MCF 10A (cell line): ENCODE measurements around the gene WNT9A. TPM values are rescaled to one million over a fixed set of nuclear protein-coding genes. Genes with fewer than 3 reads are reported as not detected.

ENCODE experiments used
- BruUV-seq: library from RNA; stranded (reverse); fragments of 400-500 nt; replicated peaks from 2 replicates; lab custom pipeline; 2021; lab: Mats Ljungman, UMichigan
- CTCF ChIA-PET: fragments of 300-600 bp; sonication (Branson Sonifier 250); formaldehyde crosslinking; extraction: SDS; loops from one replicate; lab custom pipeline; 2021; ENCODE audit warnings: antibody characterized with exemption, inconsistent platforms; lab: Yijun Ruan, JAX
- POLR2A ChIA-PET: fragments of 300-600, 350-650 bp; sonication (Branson Sonifier 250); formaldehyde crosslinking; extraction: SDS; loops from one replicate; lab custom pipeline; 2020; ENCODE audit warnings: antibody characterized with exemption, inconsistent platforms; lab: Yijun Ruan, JAX
- DNase-seq: peaks from one replicate; pipeline ENCODE4 v3.0.0-alpha.2; 2018; ENCODE audit not compliant: unreplicated experiment
- H3K27ac Mint-ChIP-seq: one replicate; pipeline ENCODE4 v1.8.0; 2022; ENCODE audit warnings: mild to moderate bottlenecking, low read depth, mixed read lengths; ENCODE audit not compliant: unreplicated experiment
- H3K27me3 Mint-ChIP-seq: one replicate; pipeline ENCODE4 v1.8.0; 2022; ENCODE audit warnings: mixed read lengths; ENCODE audit not compliant: insufficient read depth, unreplicated experiment
- H3K36me3 Mint-ChIP-seq: one replicate; pipeline ENCODE4 v1.8.0; 2022; ENCODE audit warnings: mild to moderate bottlenecking, moderate library complexity, mixed read lengths; ENCODE audit not compliant: insufficient read depth, unreplicated experiment
- H3K4me1 Mint-ChIP-seq: one replicate; pipeline ENCODE4 v1.8.0; 2022; ENCODE audit warnings: mixed read lengths; ENCODE audit not compliant: insufficient read depth, unreplicated experiment
- H3K4me3 Mint-ChIP-seq: one replicate; pipeline ENCODE4 v1.8.0; 2022; ENCODE audit warnings: mild to moderate bottlenecking, moderate library complexity, mixed read lengths; ENCODE audit not compliant: unreplicated experiment
- H3K9me3 Mint-ChIP-seq: one replicate; pipeline ENCODE4 v1.8.0; 2022; ENCODE audit warnings: mixed read lengths; ENCODE audit not compliant: unreplicated experiment
- intact Hi-C: fragments of 100-400 bp; cut with micrococcal nuclease; formaldehyde crosslinking; loops from 2 replicates; pipeline ENCODE4 v1.14.1; 2022
- total RNA-seq: library from RNA; stranded (reverse); gene quantifications from 2 replicates; pipeline ENCODE4 v1.2.3, GENCODE V29; 2022
- TF ChIP-seq, protein P1 (sequence below): fragments of 200-600 bp; IDR thresholded peaks from one replicate; pipeline ENCODE4 v1.8.0; 2022; ENCODE audit warnings: antibody characterized with exemption, mild to moderate bottlenecking; ENCODE audit not compliant: unreplicated experiment

Gene WNT9A
- total RNA-seq, 1 experiment from 2014 or later = 2.6 TPM

DNA sequence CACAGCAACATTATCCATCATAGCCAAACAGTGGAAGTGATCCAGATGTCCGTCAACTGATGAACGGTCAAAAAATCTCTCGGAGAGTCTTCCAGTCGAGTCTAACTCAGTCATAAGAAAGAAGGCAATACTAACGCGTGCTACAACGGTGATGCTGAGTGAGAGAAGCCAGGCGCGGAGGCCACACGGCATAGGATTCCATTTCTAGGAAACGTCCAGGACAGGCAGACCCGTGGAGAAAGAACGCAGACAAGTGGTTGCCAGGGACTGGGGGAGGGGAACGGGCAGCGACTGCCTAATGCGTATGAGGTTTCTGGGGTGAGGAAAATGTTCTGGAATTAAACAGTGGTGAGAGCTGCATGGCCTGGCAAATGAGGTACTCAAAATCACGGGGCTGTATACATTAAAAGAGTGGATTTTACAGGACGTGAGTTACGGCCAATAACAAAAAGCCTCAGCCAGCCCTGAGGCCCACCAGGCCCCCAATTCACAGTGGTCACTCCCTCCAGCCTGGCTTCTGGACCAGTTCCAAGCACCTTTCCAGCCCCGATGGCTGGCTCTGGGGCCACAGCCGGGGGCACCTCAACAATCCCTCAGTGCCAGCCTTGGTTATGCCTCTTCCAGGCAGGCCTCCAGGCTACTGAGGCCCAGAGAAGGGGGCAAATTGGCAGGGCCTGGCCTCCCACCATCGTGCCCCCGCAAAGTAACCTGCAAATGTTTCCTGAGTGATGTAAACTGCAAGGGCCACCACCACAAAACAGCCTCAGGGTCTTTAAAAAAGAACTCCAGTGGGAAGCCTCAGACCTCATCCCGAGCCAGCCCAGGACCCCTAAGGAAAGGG lies 3.4 kb downstream of the WNT9A start:
- no peaks in the 10 kb centered on the region for H3K9me3 Mint-ChIP-seq
- CTCF ChIA-PET = interaction anchor here (0.7 to 4.7 kb wide), 2 partner anchors 66 to 180 kb away, joined by 3 to 79 read pairs; no protein-coding TSS in a partner anchor
- TF ChIP-seq, protein P1, sequence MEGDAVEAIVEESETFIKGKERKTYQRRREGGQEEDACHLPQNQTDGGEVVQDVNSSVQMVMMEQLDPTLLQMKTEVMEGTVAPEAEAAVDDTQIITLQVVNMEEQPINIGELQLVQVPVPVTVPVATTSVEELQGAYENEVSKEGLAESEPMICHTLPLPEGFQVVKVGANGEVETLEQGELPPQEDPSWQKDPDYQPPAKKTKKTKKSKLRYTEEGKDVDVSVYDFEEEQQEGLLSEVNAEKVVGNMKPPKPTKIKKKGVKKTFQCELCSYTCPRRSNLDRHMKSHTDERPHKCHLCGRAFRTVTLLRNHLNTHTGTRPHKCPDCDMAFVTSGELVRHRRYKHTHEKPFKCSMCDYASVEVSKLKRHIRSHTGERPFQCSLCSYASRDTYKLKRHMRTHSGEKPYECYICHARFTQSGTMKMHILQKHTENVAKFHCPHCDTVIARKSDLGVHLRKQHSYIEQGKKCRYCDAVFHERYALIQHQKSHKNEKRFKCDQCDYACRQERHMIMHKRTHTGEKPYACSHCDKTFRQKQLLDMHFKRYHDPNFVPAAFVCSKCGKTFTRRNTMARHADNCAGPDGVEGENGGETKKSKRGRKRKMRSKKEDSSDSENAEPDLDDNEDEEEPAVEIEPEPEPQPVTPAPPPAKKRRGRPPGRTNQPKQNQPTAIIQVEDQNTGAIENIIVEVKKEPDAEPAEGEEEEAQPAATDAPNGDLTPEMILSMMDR = no peak
- BruUV-seq = no TSS peak
- intact Hi-C loops = no loop called here
- POLR2A ChIA-PET = interaction anchor here (4.7 kb wide), 1 partner anchor 138 kb away, joined by 61 read pairs; no protein-coding TSS in a partner anchor
- DNase-seq = no peak
- H3K4me1 Mint-ChIP-seq = peaks cover 14% of the 10 kb centered on the region
- no peaks in the 10 kb centered on the region for H3K27me3 Mint-ChIP-seq
- H3K27ac Mint-ChIP-seq = no peak overlapping the region
- no peak overlapping the region for H3K4me3 Mint-ChIP-seq
- H3K36me3 Mint-ChIP-seq = no peaks in the 10 kb centered on the region

DNA sequence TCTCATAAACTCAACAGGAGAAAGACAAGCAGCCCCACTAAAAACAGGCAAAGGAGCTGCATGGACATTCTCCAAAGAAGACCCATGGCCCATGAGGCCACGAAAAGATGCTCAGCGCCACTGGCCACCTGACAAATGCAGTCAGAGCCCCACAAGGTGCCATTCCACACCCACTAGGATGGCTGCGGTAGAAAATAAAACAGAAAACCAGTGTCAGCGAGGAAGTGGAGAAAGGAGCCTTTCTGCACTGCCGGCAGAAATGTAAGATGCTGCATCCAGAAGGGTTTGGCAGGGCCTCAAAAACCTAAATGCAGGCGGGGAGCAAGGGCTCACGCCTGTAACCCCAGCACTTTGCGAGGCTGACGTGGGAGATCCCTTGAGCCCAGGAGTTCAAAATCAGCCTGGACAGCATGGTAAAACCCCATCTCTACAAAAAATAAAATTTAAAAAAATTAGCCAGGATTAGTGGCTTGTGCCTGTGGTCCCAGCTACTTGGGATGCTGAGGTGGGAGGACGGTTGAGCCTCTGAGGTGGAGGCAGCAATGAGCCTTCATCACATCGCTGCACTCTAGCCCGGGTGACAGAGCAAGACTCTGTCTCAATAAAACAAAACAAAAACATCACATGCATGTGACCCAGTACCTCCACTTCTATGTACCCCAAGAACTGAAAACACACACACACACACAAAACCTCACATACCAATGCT lies 4.2 kb downstream of the WNT9A start:
- no peak overlapping the region for H3K4me3 Mint-ChIP-seq
- intact Hi-C loops = no loop called here

DNA sequence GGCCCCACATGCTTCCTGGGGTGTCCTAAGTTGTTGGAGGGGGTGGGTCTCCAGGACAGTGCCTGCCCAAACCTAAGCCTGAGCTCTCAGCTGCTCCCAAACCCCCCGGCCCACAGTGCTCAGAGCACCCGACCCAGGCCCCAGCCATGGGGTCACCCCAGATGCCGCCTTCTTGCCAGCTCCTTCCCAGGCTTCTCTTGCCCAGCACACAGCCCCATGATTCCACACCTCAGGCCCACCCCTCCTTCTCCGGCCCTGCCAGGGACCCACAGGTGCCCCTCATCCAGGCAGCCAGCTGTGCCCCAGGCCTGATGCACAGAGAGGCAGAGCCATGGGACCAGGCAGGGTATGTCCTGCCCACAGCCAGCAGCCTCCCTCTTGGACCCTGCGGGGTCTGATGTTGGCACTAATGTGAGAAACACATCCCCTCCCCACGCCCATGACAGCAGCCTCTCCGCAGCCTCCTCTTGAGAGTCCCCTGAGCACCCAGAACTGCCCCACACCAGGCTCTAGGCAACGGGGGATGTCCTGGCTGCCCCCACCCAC lies 4.9 kb downstream of the WNT9A start:
- ChIA-PET CTCF (interaction anchor here (0.5 to 1.1 kb wide), 3 partner anchors 137 to 974 kb away, joined by 3 to 4 read pairs (median 3); no protein-coding TSS in a partner anchor), POLR2A (interaction anchor here (0.8 kb wide), 1 partner anchor 139 kb away, joined by 4 read pairs; the partner anchor contains the start of gene ARF1)
- intact Hi-C loops = no loop called here

More for the DNA sequence above, 4.2 kb downstream of the WNT9A start:
- Mint-ChIP-seq H3K4me1 (peaks cover 14% of the 10 kb centered on the region), H3K36me3 (peaks cover under 1% of the 10 kb centered on the region), H3K9me3 (no peaks in the 10 kb centered on the region), H3K27ac (no peak overlapping the region), H3K27me3 (no peaks in the 10 kb centered on the region)
- no peak for DNase-seq
- ChIA-PET CTCF (interaction anchor here (0.6 to 1.1 kb wide), 3 partner anchors 67 to 181 kb away, joined by 3 read pairs; no protein-coding TSS in a partner anchor), POLR2A (interaction anchor here (0.8 kb wide), 1 partner anchor 139 kb away, joined by 4 read pairs; the partner anchor contains the start of gene ARF1)
- TF ChIP-seq, protein P1 = no peak
- no TSS peak for BruUV-seq

More for the DNA sequence above, 4.9 kb downstream of the WNT9A start:
- peaks cover 5% of the 10 kb centered on the region for H3K36me3 Mint-ChIP-seq
- TF ChIP-seq, protein P1 = no peak
- no peak overlapping the region for H3K4me3 Mint-ChIP-seq
- no TSS peak for BruUV-seq
- no peak for DNase-seq
- H3K9me3 Mint-ChIP-seq = no peaks in the 10 kb centered on the region
- peaks cover 14% of the 10 kb centered on the region for H3K4me1 Mint-ChIP-seq
- H3K27me3 Mint-ChIP-seq = no peaks in the 10 kb centered on the region
- no peak overlapping the region for H3K27ac Mint-ChIP-seq
